A549 (cell line): ENCODE measurements around the gene STRBP. TPM values are rescaled to one million over a fixed set of nuclear protein-coding genes. Genes with fewer than 3 reads are reported as not detected.

Experiments
- ATAC-seq, 2 experiments: fragments of 200-7000 bp in 1 of 2; fragments of >200 bp in 1 of 2; cut with Nextera tagmentation in 1 of 2; cut with Tn5 transposase in 1 of 2; 3 replicates each; pipeline versions ENCODE4 v1.8.0 to v1.9.1; 2018 to 2020; ENCODE audit warnings: mild to moderate bottlenecking in 1 of 2, moderate library complexity in 1 of 2
- CTCF ChIA-PET: fragments of 300-600 bp; sonication (Branson Sonifier 250); formaldehyde crosslinking; extraction: SDS; loops from one replicate; lab custom pipeline; 2021; ENCODE audit warnings: antibody characterized with exemption, inconsistent platforms; lab: Yijun Ruan, JAX
- POLR2A ChIA-PET: fragments of 350-600 bp; formaldehyde crosslinking; extraction: SDS; loops from one replicate; lab custom pipeline; 2021; ENCODE audit warnings: antibody characterized with exemption, inconsistent platforms; lab: Yijun Ruan, JAX
- DNase-seq, 2 experiments: peaks; one replicate each; pipeline versions ENCODE4 v3.0.0 to v3.0.0-alpha.2; 2011 to 2016; ENCODE audit warnings: low read depth in 1 of 2, low spot score in 1 of 2
- FAIRE-seq: peaks from 2 replicates; lab custom pipeline; 2011; peaks lifted over from hg19 to GRCh38; lab: Jason Lieb, UNC
- H3K27ac ChIP-seq, 2 experiments: fragments of >200 bp; sonication (Bioruptor Twin); formaldehyde crosslinking; 3 replicates each; pipeline ENCODE4 v1.5.1; 2016 to 2017
- H3K4me1 ChIP-seq: fragments of >200 bp; sonication (Bioruptor Twin); formaldehyde crosslinking; 3 replicates; pipeline ENCODE4 v1.6.1; 2016
- H3K4me2 ChIP-seq: fragments of >200 bp; sonication (Bioruptor Twin); formaldehyde crosslinking; 3 replicates; pipeline ENCODE4 v1.6.1; 2016
- H3K4me3 ChIP-seq: fragments of >200 bp; sonication (Bioruptor Twin); formaldehyde crosslinking; 3 replicates; pipeline ENCODE4 v1.5.1; 2016
- H3K9me3 ChIP-seq: fragments of >200 bp; sonication (Bioruptor Twin); formaldehyde crosslinking; 3 replicates; pipeline ENCODE4 v1.6.1; 2016
- BHLHE40 ChIP-seq: IDR thresholded peaks from 2 replicates; pipeline ENCODE4 v1.6.1; 2012; ENCODE audit warnings: low read depth, low read length, inconsistent platforms
- CBX2 ChIP-seq: fragments of 200-600 bp; sonication (generic); IDR thresholded peaks from 2 replicates; pipeline ENCODE4 v1.6.1; 2016; ENCODE audit warnings: low read depth, mild to moderate bottlenecking, borderline replicate concordance
- CHD2 ChIP-seq: fragments of 150-350 bp; IDR thresholded peaks from 2 replicates; pipeline ENCODE4 v1.6.1; 2014; ENCODE audit warnings: low read length; ENCODE audit not compliant: partially characterized antibody
- EHMT2 ChIP-seq: fragments of 200-600 bp; sonication (generic); IDR thresholded peaks from 2 replicates; pipeline ENCODE4 v1.6.1; 2016; ENCODE audit warnings: antibody characterized with exemption, low read depth, mild to moderate bottlenecking, moderate library complexity
- ESRRA ChIP-seq: fragments of 150-350 bp; IDR thresholded peaks from 2 replicates; pipeline ENCODE4 v1.6.1; 2014; ENCODE audit warnings: mild to moderate bottlenecking, low read length, borderline replicate concordance
- FOSL2 ChIP-seq, 2 experiments: fragments of 450-650 bp in 1 of 2; fragments of >200 bp in 1 of 2; sonication (Bioruptor Twin) in 1 of 2; formaldehyde crosslinking; IDR thresholded peaks; 2 replicates each; pipeline versions ENCODE4 v1.5.0 to v1.6.1; 2016 to 2020; ENCODE audit warnings: mild to moderate bottlenecking in 1 of 2, moderate library complexity in 1 of 2
- GATA3 ChIP-seq: IDR thresholded peaks from 2 replicates; pipeline ENCODE4 v1.6.1; 2012; ENCODE audit warnings: borderline replicate concordance
- HDAC2 ChIP-seq: fragments of 200-600 bp; sonication (generic); IDR thresholded peaks from 2 replicates; pipeline ENCODE4 v1.6.1; 2016
- HEYL ChIP-seq: fragments of 250-450 bp; sonication (Bioruptor Pico); IDR thresholded peaks from 2 replicates; pipeline ENCODE4 v1.8.0; 2021; ENCODE audit warnings: mild to moderate bottlenecking, moderate library complexity
- JUNB ChIP-seq: fragments of >200 bp; sonication (Bioruptor Twin); formaldehyde crosslinking; IDR thresholded peaks from 2 replicates; pipeline ENCODE4 v1.6.1; 2016
- KDM5A ChIP-seq: fragments of 200-600 bp; sonication (generic); IDR thresholded peaks from 2 replicates; pipeline ENCODE4 v1.6.1; 2016; ENCODE audit warnings: antibody characterized with exemption, mild to moderate bottlenecking
- MAFK ChIP-seq: fragments of 450-650 bp; IDR thresholded peaks from 2 replicates; pipeline ENCODE4 v1.6.1; 2014; ENCODE audit not compliant: partially characterized antibody
- MAZ ChIP-seq: fragments of 150-350 bp; IDR thresholded peaks from 2 replicates; pipeline ENCODE4 v1.6.1; 2014; ENCODE audit warnings: antibody characterized with exemption, low read depth, low read length, borderline replicate concordance
- NPAS2 ChIP-seq: fragments of 250-450 bp; sonication (Bioruptor Pico); IDR thresholded peaks from 2 replicates; pipeline ENCODE4 v1.8.0; 2022; ENCODE audit warnings: mild to moderate bottlenecking, moderate library complexity, borderline replicate concordance
- PHF8 ChIP-seq: fragments of 200-600 bp; sonication (generic); IDR thresholded peaks from 2 replicates; pipeline ENCODE4 v1.6.1; 2016; ENCODE audit warnings: low read depth, mild to moderate bottlenecking, antibody characterized with exemption, moderate library complexity, borderline replicate concordance
- POLR2A ChIP-seq: IDR thresholded peaks from 2 replicates; pipeline ENCODE4 v1.6.1; 2012; ENCODE audit warnings: mild to moderate bottlenecking, low read length
- POLR2AphosphoS2 ChIP-seq: conservative IDR thresholded peaks from 2 replicates; pipeline ENCODE4 v1.6.1; 2012; ENCODE audit warnings: low read length, improper control_type of control experiment, inconsistent platforms
- RAD21 ChIP-seq, 2 experiments: fragments of >200 bp in 1 of 2; sonication (Bioruptor Twin) in 1 of 2; formaldehyde crosslinking in 1 of 2; IDR thresholded peaks in 1 of 2; conservative IDR thresholded peaks in 1 of 2; 2 replicates in 1 of 2; 3 replicates in 1 of 2; pipeline ENCODE4 v1.6.1; 2012 to 2018; ENCODE audit warnings: inconsistent platforms in 1 of 2
- RARB ChIP-seq: fragments of 250-450 bp; sonication (Bioruptor Pico); IDR thresholded peaks from 2 replicates; pipeline ENCODE4 v1.8.0; 2021; ENCODE audit warnings: mild to moderate bottlenecking, moderate library complexity
- TP53 ChIP-seq: fragments of 250-450 bp; sonication (Bioruptor Pico); IDR thresholded peaks from 2 replicates; pipeline ENCODE4 v1.5.0; 2021; ENCODE audit warnings: mild to moderate bottlenecking, moderate library complexity
- WGBS: methylation state at CpG from one replicate; pipeline ENCODE4 v1.1.6; 2017; ENCODE audit errors: missing lambda C conversion rate; 5-methylcytosine and 5-hydroxymethylcytosine counted together
- polyA plus RNA-seq, 4 experiments: library from polyadenylated mRNA; depleted of rRNA in 3 of 4; stranded (reverse); fragments of >200 nt; fragmentation: RNase III in 1 of 4; extraction: RNeasy Plus Mini Kit Qiagen cat#74134 plus additional on column Dnase treatment in 1 of 4; gene quantifications; 2 replicates in 3 of 4; 3 replicates in 1 of 4; pipeline ENCODE4 v1.2.3, GENCODE V29; 2011 to 2017
- TF ChIP-seq, protein P1 (sequence below): fragments of 250-450 bp; sonication (Bioruptor Pico); IDR thresholded peaks from 2 replicates; pipeline ENCODE4 v1.5.0; 2021; ENCODE audit warnings: mild to moderate bottlenecking, moderate library complexity, borderline replicate concordance
- TF ChIP-seq, protein P2 (sequence below): IDR thresholded peaks from 2 replicates; pipeline ENCODE4 v1.6.1; 2012
- TF ChIP-seq, protein P3 (sequence below): fragments of >200 bp; sonication (Bioruptor Twin); formaldehyde crosslinking; IDR thresholded peaks from 3 replicates; pipeline ENCODE4 v1.6.1; 2016
- TF ChIP-seq, protein P4 (sequence below): fragments of 250-450 bp; sonication (Bioruptor Pico); IDR thresholded peaks from 2 replicates; pipeline ENCODE4 v1.5.0; 2020; ENCODE audit warnings: low read depth, mild to moderate bottlenecking, moderate library complexity
- TF ChIP-seq, protein P5 (sequence below): fragments of 200-600 bp; sonication (generic); IDR thresholded peaks from 2 replicates; pipeline ENCODE4 v1.6.1; 2016; ENCODE audit warnings: antibody characterized with exemption, mild to moderate bottlenecking, moderate library complexity

The STRBP gene
- polyA plus RNA-seq, 2 of the 4 experiments (the other 2 are of a cell fraction): 20.4 to 34.0 TPM

DNA sequence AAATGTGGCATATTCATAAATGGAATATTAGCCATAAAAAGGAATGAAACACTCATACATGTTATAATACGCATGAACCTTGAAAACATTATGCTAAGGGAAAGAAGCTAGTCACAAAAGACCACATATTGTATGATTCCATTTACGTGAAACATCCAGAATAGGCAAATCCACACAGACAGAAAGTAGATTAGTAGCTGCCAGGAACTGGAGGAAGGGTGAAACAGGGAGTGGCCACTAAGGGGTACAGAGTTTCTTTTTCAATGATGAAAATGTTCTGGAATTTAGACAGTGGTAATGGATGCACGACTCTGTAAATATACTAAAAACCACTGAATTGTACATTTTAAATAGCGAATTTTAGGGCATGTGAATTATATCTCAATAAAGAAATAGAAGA lies 39.4 kb downstream of the STRBP start:
- no peaks in the 10 kb centered on the region for H3K9me3 ChIP-seq
- DNase-seq (no peak), FAIRE-seq (no peak)
- WGBS: 85% methylated on average over 4 of the region's 4 CpGs
- no peak overlapping the region for H3K27ac ChIP-seq
- no peak overlapping the region for H3K4me3 ChIP-seq
- no peak overlapping the region for H3K4me2 ChIP-seq
- H3K4me1 ChIP-seq: no peaks in the 10 kb centered on the region
- CTCF ChIA-PET: no interaction called here
- POLR2A ChIA-PET: no interaction called here
- TF ChIP-seq JUNB (no peak), HEYL (CRISPR knock-in tag) (no peak), HDAC2 (no peak), NPAS2 (CRISPR knock-in tag) (no peak), RAD21 (conservative IDR thresholded peaks at IDR 0.05 in 1 of 2, IDR thresholded peaks at IDR 0.05 in 1 of 2) (no peak), FOSL2 (IDR thresholded peaks at IDR 0.05) (no peak), FOSL2 (CRISPR knock-in tag; IDR thresholded peaks at IDR 0.05) (no peak)
- TF ChIP-seq, protein P1, sequence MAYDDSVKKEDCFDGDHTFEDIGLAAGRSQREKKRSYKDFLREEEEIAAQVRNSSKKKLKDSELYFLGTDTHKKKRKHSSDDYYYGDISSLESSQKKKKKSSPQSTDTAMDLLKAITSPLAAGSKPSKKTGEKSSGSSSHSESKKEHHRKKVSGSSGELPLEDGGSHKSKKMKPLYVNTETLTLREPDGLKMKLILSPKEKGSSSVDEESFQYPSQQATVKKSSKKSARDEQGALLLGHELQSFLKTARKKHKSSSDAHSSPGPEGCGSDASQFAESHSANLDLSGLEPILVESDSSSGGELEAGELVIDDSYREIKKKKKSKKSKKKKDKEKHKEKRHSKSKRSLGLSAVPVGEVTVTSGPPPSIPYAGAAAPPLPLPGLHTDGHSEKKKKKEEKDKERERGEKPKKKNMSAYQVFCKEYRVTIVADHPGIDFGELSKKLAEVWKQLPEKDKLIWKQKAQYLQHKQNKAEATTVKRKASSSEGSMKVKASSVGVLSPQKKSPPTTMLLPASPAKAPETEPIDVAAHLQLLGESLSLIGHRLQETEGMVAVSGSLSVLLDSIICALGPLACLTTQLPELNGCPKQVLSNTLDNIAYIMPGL (CRISPR knock-in tag): no peak
- TF ChIP-seq, protein P2, sequence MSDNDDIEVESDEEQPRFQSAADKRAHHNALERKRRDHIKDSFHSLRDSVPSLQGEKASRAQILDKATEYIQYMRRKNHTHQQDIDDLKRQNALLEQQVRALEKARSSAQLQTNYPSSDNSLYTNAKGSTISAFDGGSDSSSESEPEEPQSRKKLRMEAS: no peak
- TF ChIP-seq, protein P3, sequence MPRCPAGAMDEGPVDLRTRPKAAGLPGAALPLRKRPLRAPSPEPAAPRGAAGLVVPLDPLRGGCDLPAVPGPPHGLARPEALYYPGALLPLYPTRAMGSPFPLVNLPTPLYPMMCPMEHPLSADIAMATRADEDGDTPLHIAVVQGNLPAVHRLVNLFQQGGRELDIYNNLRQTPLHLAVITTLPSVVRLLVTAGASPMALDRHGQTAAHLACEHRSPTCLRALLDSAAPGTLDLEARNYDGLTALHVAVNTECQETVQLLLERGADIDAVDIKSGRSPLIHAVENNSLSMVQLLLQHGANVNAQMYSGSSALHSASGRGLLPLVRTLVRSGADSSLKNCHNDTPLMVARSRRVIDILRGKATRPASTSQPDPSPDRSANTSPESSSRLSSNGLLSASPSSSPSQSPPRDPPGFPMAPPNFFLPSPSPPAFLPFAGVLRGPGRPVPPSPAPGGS: no peak
- TF ChIP-seq, all 56 proteins: peak for 0
- no peak for ATAC-seq

- TF ChIP-seq EHMT2 (no peak), RARB (CRISPR knock-in tag) (no peak), POLR2AphosphoS2 (no peak), HDAC2 (no peak), MAZ (no peak), RAD21 (conservative IDR thresholded peaks at IDR 0.05 in 1 of 2, IDR thresholded peaks at IDR 0.05 in 1 of 2) (no peak), CBX2 (no peak), BHLHE40 (no peak), PHF8 (no peak), GATA3 (no peak), MAFK (no peak), KDM5A (no peak), ESRRA (no peak), TP53 (no peak), POLR2A (no peak), JUNB (no peak), CHD2 (no peak)
- TF ChIP-seq, protein P4, sequence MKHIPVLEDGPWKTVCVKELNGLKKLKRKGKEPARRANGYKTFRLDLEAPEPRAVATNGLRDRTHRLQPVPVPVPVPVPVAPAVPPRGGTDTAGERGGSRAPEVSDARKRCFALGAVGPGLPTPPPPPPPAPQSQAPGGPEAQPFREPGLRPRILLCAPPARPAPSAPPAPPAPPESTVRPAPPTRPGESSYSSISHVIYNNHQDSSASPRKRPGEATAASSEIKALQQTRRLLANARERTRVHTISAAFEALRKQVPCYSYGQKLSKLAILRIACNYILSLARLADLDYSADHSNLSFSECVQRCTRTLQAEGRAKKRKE (CRISPR knock-in tag): no peak
- TF ChIP-seq, protein P5, sequence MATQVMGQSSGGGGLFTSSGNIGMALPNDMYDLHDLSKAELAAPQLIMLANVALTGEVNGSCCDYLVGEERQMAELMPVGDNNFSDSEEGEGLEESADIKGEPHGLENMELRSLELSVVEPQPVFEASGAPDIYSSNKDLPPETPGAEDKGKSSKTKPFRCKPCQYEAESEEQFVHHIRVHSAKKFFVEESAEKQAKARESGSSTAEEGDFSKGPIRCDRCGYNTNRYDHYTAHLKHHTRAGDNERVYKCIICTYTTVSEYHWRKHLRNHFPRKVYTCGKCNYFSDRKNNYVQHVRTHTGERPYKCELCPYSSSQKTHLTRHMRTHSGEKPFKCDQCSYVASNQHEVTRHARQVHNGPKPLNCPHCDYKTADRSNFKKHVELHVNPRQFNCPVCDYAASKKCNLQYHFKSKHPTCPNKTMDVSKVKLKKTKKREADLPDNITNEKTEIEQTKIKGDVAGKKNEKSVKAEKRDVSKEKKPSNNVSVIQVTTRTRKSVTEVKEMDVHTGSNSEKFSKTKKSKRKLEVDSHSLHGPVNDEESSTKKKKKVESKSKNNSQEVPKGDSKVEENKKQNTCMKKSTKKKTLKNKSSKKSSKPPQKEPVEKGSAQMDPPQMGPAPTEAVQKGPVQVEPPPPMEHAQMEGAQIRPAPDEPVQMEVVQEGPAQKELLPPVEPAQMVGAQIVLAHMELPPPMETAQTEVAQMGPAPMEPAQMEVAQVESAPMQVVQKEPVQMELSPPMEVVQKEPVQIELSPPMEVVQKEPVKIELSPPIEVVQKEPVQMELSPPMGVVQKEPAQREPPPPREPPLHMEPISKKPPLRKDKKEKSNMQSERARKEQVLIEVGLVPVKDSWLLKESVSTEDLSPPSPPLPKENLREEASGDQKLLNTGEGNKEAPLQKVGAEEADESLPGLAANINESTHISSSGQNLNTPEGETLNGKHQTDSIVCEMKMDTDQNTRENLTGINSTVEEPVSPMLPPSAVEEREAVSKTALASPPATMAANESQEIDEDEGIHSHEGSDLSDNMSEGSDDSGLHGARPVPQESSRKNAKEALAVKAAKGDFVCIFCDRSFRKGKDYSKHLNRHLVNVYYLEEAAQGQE: no peak
- TF ChIP-seq, protein P3: no peak
- CTCF ChIA-PET: interaction anchor here (1.2 to 1.4 kb wide), 6 partner anchors 16 to 144 kb away, joined by 3 to 8 read pairs (median 3); no protein-coding TSS in a partner anchor
These were observed 42.4 kb downstream of the STRBP start for GRCh38 chr9:123225995-123226394.

More at GRCh38 chr9:123225995-123226394, 42.4 kb downstream of the STRBP start:
- Histone ChIP-seq H3K4me1 (no peaks in the 10 kb centered on the region), H3K9me3 (no peaks in the 10 kb centered on the region), H3K4me2 (no peak overlapping the region), H3K4me3 (no peak overlapping the region), H3K27ac (no peak overlapping the region)
- WGBS: 82% methylated on average over 4 of the region's 4 CpGs
- FAIRE-seq: no peak
- no peak for ATAC-seq
- no peak for DNase-seq
- POLR2A ChIA-PET: no interaction called here
